Measurements from ENCODE around the gene GPD1L. TPM values are rescaled to one million over a fixed set of nuclear protein-coding genes. Genes with fewer than 3 reads are reported as not detected.

The GPD1L gene
- total RNA-seq, 1 donor from 2014 or later, result 9.1 TPM

DNA sequence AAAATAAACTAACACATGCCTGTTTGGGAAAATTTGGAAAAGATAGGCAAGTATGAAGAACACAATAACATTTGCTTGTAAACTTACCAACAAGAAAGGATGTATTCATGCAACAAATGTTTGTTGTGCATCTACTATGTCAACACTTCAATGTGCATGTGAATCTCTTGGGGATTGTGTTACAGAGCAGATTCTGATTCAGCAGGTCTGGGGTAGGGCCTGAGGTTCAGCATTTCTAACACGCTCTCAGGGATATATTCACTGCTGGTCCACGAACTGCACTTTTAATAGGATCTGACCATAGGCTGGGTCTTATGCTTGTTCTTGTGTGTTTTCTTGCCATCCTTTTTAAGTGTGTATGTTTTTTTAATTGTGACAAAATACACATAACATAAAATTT lies 11.8 kb downstream of the GPD1L start:
- Mint-ChIP-seq H3K9me3 (ENCODE audit: unreplicated experiment) (no peaks in the 10 kb centered on the region), H3K27me3 (ENCODE audit: unreplicated experiment) (no peaks in the 10 kb centered on the region), H3K36me3 (ENCODE audit: unreplicated experiment) (peaks cover 5% of the 10 kb centered on the region), H3K27ac (ENCODE audit: unreplicated experiment) (no peak overlapping the region), H3K4me1 (ENCODE audit: low read depth, unreplicated experiment) (no peaks in the 10 kb centered on the region), H3K4me3 (ENCODE audit: unreplicated experiment) (no peak overlapping the region)
- DNase-seq, result no peak
- TF ChIP-seq, protein P1, sequence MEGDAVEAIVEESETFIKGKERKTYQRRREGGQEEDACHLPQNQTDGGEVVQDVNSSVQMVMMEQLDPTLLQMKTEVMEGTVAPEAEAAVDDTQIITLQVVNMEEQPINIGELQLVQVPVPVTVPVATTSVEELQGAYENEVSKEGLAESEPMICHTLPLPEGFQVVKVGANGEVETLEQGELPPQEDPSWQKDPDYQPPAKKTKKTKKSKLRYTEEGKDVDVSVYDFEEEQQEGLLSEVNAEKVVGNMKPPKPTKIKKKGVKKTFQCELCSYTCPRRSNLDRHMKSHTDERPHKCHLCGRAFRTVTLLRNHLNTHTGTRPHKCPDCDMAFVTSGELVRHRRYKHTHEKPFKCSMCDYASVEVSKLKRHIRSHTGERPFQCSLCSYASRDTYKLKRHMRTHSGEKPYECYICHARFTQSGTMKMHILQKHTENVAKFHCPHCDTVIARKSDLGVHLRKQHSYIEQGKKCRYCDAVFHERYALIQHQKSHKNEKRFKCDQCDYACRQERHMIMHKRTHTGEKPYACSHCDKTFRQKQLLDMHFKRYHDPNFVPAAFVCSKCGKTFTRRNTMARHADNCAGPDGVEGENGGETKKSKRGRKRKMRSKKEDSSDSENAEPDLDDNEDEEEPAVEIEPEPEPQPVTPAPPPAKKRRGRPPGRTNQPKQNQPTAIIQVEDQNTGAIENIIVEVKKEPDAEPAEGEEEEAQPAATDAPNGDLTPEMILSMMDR (IDR thresholded peaks at IDR 0.05; ENCODE audit: partially characterized antibody, unreplicated experiment), result no peak

DNA sequence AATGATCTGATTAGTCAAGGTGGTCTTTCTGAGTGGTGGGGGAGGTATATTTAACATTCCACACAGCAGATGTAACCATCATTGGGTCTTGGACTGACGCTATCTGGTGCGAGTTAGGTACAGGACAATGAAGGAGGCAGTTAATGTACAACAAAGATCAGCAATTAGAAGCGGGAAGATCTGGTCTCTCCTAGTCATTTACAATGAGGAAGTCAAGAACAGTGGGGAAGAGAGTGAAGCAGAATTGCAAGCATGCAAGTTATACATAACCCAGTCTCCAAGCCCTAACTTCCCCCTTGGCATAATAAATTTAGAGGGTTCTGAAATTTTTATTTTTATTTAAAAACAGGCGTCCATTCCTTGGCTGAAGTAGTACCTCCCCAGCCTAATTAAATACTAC lies 14.1 kb downstream of the GPD1L start:
- Mint-ChIP-seq H3K4me3 (ENCODE audit: unreplicated experiment) (no peak overlapping the region), H3K4me1 (ENCODE audit: low read depth, unreplicated experiment) (no peaks in the 10 kb centered on the region), H3K36me3 (ENCODE audit: unreplicated experiment) (no peaks in the 10 kb centered on the region), H3K27ac (ENCODE audit: unreplicated experiment) (no peak overlapping the region), H3K27me3 (ENCODE audit: unreplicated experiment) (no peaks in the 10 kb centered on the region), H3K9me3 (ENCODE audit: unreplicated experiment) (no peaks in the 10 kb centered on the region)
- TF ChIP-seq, protein P1 (IDR thresholded peaks at IDR 0.05; ENCODE audit: partially characterized antibody, unreplicated experiment), result no peak
- DNase-seq, result no peak

DNA sequence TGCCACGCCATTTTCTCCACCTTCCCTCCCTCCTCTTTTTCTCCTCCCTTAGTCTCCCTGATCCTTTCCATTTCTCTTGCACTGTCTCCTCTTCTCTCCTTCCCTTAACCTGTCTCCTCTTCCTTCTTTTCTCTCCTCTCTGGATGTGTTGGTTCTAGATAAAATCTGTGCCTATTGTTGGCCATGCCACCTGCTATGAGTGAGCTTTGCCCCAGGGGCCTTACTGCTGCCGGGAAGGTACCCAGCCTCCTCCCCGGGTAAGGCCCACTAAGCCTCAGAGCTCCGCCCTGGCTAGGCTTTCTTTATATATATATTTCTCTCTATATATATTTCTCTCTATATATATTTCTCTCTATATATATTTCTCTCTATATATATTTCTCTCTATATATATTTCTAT lies 14.7 kb downstream of the GPD1L start:
- Mint-ChIP-seq H3K27me3 (ENCODE audit: unreplicated experiment) (no peaks in the 10 kb centered on the region), H3K9me3 (ENCODE audit: unreplicated experiment) (no peaks in the 10 kb centered on the region), H3K4me1 (ENCODE audit: low read depth, unreplicated experiment) (no peaks in the 10 kb centered on the region), H3K4me3 (ENCODE audit: unreplicated experiment) (no peak overlapping the region), H3K27ac (ENCODE audit: unreplicated experiment) (no peak overlapping the region), H3K36me3 (ENCODE audit: unreplicated experiment) (no peaks in the 10 kb centered on the region)
- TF ChIP-seq, protein P1 (IDR thresholded peaks at IDR 0.05; ENCODE audit: partially characterized antibody, unreplicated experiment), result no peak
- no peak for DNase-seq

DNA sequence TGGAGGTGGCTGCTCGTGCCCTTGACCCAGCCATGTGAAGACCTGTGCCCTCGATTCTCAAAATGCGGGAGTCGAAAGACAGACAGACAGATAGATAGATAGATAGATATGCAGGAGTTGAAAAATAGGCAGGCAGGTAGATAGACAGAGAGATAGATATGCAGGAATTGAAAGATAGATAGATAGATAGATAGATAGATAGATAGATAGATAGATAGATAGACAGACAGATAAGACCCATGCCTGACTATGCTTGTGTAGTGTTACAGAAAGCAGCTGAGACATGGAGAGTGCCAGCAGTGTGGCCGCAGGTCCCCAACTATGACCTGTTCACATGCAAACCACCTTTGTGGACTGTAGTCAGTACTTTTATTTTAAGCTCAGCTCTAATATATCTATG lies 17.2 kb downstream of the GPD1L start:
- no peaks in the 10 kb centered on the region for H3K36me3 Mint-ChIP-seq (ENCODE audit: unreplicated experiment)
- TF ChIP-seq, protein P1 (IDR thresholded peaks at IDR 0.05; ENCODE audit: partially characterized antibody, unreplicated experiment), result no peak
- no peak overlapping the region for H3K27ac Mint-ChIP-seq (ENCODE audit: unreplicated experiment)
- H3K27me3 Mint-ChIP-seq (ENCODE audit: unreplicated experiment), result no peaks in the 10 kb centered on the region
- no peak for DNase-seq
- H3K4me3 Mint-ChIP-seq (ENCODE audit: unreplicated experiment), result no peak overlapping the region
- H3K9me3 Mint-ChIP-seq (ENCODE audit: unreplicated experiment), result no peaks in the 10 kb centered on the region
- no peaks in the 10 kb centered on the region for H3K4me1 Mint-ChIP-seq (ENCODE audit: low read depth, unreplicated experiment)

DNA sequence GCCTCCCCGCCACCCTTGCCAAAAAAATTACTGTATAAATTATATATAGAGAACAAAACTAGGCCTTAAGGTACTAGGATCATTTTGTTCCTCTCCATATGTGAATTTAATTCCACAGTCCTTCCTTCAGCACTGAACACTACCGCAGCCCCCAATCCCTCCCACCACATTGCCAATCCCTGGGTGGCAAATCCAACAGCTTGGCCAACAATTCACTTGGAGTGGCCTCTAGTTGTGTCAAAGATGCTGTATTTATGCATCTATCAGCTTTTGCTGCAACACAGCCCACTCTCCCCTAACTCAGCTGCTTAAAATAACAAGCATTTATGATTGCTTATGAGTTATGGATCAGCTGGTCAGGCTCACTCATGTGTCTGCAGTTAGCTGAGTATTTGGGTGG lies 18.6 kb downstream of the GPD1L start:
- TF ChIP-seq, protein P1 (IDR thresholded peaks at IDR 0.05; ENCODE audit: partially characterized antibody, unreplicated experiment), result no peak
- no peaks in the 10 kb centered on the region for H3K27me3 Mint-ChIP-seq (ENCODE audit: unreplicated experiment)
- no peaks in the 10 kb centered on the region for H3K4me1 Mint-ChIP-seq (ENCODE audit: low read depth, unreplicated experiment)
- DNase-seq, result no peak
- H3K9me3 Mint-ChIP-seq (ENCODE audit: unreplicated experiment), result no peaks in the 10 kb centered on the region
- H3K27ac Mint-ChIP-seq (ENCODE audit: unreplicated experiment), result no peak overlapping the region
- H3K4me3 Mint-ChIP-seq (ENCODE audit: unreplicated experiment), result no peak overlapping the region
- no peaks in the 10 kb centered on the region for H3K36me3 Mint-ChIP-seq (ENCODE audit: unreplicated experiment)
